ENCODE data around the gene PPP2R5A. TPM values are rescaled to one million over a fixed set of nuclear protein-coding genes. Genes with fewer than 3 reads are reported as not detected.

PPP2R5A gene
- total and polyA plus RNA-seq, 4 donors = 33.5 to 45.3 (median 41.2) TPM

Other genes with a start within 250 kb of the PPP2R5A start
- gene INTS7, start 249.9 kb upstream of the PPP2R5A start, total RNA-seq = 1 to 10 TPM; 7.4 to 9.4 TPM
- gene INTS7, start 249.9 kb upstream of the PPP2R5A start, polyA plus RNA-seq = 1 to 10 TPM; 3.8 to 4.0 TPM
- gene DTL, start 249.7 kb upstream of the PPP2R5A start, total RNA-seq = 1 to 10 TPM; 1.2 to 1.3 TPM
- under 1 TPM in 1 of 2 donors, not detected in 1; 0.10 TPM for gene DTL, start 249.7 kb upstream of the PPP2R5A start, polyA plus RNA-seq
- 1 to 10 TPM; 5.3 to 7.5 TPM for gene PACC1, start 129.5 kb downstream of the PPP2R5A start, total RNA-seq
- gene PACC1, start 129.5 kb downstream of the PPP2R5A start, polyA plus RNA-seq = 1 to 10 TPM; 2.8 to 4.4 TPM
- 10 to 100 TPM; 67.9 to 91.5 TPM for gene NENF, start 147.5 kb downstream of the PPP2R5A start, total RNA-seq
- 100 to 1,000 TPM; 122 to 148 TPM for gene NENF, start 147.5 kb downstream of the PPP2R5A start, polyA plus RNA-seq